Heart left ventricle (tissue), 13 donors: ENCODE data around the gene NCOA3.

Experiments used
- CTCF ChIP-seq, 12 donors: fragments of 200-600 bp; sonication (generic) in 4 of 12; IDR thresholded peaks; one replicate each; pipeline versions ENCODE4 v1.5.0 to v1.8.0; 2018 to 2022; ENCODE audit warnings: antibody characterized with exemption in 12 of 12, mild to moderate bottlenecking in 5 of 12
- POLR2A ChIP-seq, 2 donors: fragments of 450-650 bp; IDR thresholded peaks; one replicate each; pipeline ENCODE4 v1.6.1; 2017; ENCODE audit warnings: antibody characterized with exemption in 2 of 2, mild to moderate bottlenecking in 2 of 2, moderate library complexity in 2 of 2
- donor health status: ischemic (EF 13 %, LVEDD 7.1; RV severe dilation, severe dysfunction).
- donor health status: DM: no; HTN: yes; CAD: no.
- donor health status: DM: no; HTN: no; CAD: no.
- donor health status: ischemic (EF 25% LVEDD 6.9; RV normal size, moderate dysfunction).
- donor health status: ischemic (EF 25% LVEDD 5.7; RV mildly dilated, moderate dysfunction).
- donor health status: ischemic (EF 35%, LVEDD 5.7; RV mildly dilated, moderate dysfunction).
- donor health status: nonischemic (EF 11% LVEDD 7.7; RV severe dilation, severe dysfunction).
- donor health status: DM: yes; HTN: yes; CAD: no.
- donor health status: PGD.
- donor health status: ischemic (EF 29% LVEDD 5.4; RV normal size, mild dysfunction).
- donor health status: nonischemic (EF 23%, LVEDD 6.1; RV moderate dilation, normal function).

GRCh38 chr20:47509685-47510084 lies 8.0 kb downstream of the NCOA3 start:
- TF ChIP-seq CTCF (IDR thresholded peaks at IDR 0.05) = no peak
- no peak for TF ChIP-seq POLR2A (IDR thresholded peaks at IDR 0.05)
